B cell (primary cell): ENCODE data around the gene UBR4.

ENCODE experiments used
- CTCF ChIP-seq: fragments of 200-600 bp; IDR thresholded peaks from one replicate; pipeline ENCODE4 v1.8.0; 2022; ENCODE audit warnings: antibody characterized with exemption, mild to moderate bottlenecking
- EZH2 ChIP-seq: IDR thresholded peaks from 2 replicates; pipeline ENCODE4 v1.6.1; 2012; ENCODE audit warnings: borderline replicate concordance, low read depth, mild to moderate bottlenecking, moderate library complexity, low read length; ENCODE audit not compliant: insufficient read depth, poor library complexity, severe bottlenecking

GRCh38 chr1:19229828-19230325, 19.8 kb upstream of the UBR4 start:
- TF ChIP-seq CTCF (no peak), EZH2 (no peak)
